Suprapubic skin (tissue), 4 donors: Measurements from ENCODE around the gene RPF1. TPM values are rescaled to one million over a fixed set of nuclear protein-coding genes. Genes with fewer than 3 reads are reported as not detected.

Source experiments
- DNase-seq, 2 donors: peaks; one replicate each; pipeline ENCODE4 v3.0.0-alpha.2; 2019; ENCODE audit warnings: low spot score in 2 of 2
- H3K27ac ChIP-seq: fragments of 200-600 bp; sonication (generic); one replicate; pipeline ENCODE4 v1.5.1; 2019
- H3K27me3 ChIP-seq: fragments of 200-600 bp; sonication (generic); one replicate; pipeline ENCODE4 v1.5.1; 2019
- H3K36me3 ChIP-seq: fragments of 200-600 bp; sonication (generic); one replicate; pipeline ENCODE4 v1.5.1; 2019
- H3K4me1 ChIP-seq: fragments of 200-600 bp; sonication (generic); one replicate; pipeline ENCODE4 v1.5.1; 2019
- H3K4me3 ChIP-seq: fragments of 200-600 bp; sonication (generic); one replicate; pipeline ENCODE4 v1.5.1; 2019; ENCODE audit warnings: mild to moderate bottlenecking
- H3K9me3 ChIP-seq: fragments of 200-600 bp; sonication (generic); one replicate; pipeline ENCODE4 v1.5.1; 2019
- EP300 ChIP-seq: sonication (generic); formaldehyde crosslinking; IDR thresholded peaks from one replicate; pipeline ENCODE4 v1.6.1; 2017; ENCODE audit warnings: antibody characterized with exemption
- POLR2A ChIP-seq, 2 donors: fragments of 450-650 bp; IDR thresholded peaks; one replicate each; pipeline ENCODE4 v1.6.1; 2017; ENCODE audit warnings: antibody characterized with exemption in 2 of 2, mild to moderate bottlenecking in 2 of 2, moderate library complexity in 2 of 2
- POLR2AphosphoS5 ChIP-seq, 3 donors: sonication (generic); formaldehyde crosslinking; IDR thresholded peaks; one replicate each; pipeline ENCODE4 v1.6.1; 2017; ENCODE audit warnings: antibody characterized with exemption in 3 of 3
- WGBS: methylation state at CpG from one replicate; pipeline ENCODE4 v1.1.5; 2018; 5-methylcytosine and 5-hydroxymethylcytosine counted together
- total RNA-seq, 4 donors: library from RNA; depleted of rRNA; stranded (reverse); fragments of >200 nt; gene quantifications; one replicate each; pipeline ENCODE4 v1.1.0, GENCODE V29; 2016
- TF ChIP-seq, protein P1 (sequence below), 2 donors: fragments of 200-600 bp in 1 of 2; fragments of 450-650 bp in 1 of 2; sonication (generic) in 1 of 2; IDR thresholded peaks; one replicate each; pipeline ENCODE4 v1.5.1; 2016 to 2019; ENCODE audit warnings: antibody characterized with exemption in 2 of 2, mild to moderate bottlenecking in 1 of 2, moderate library complexity in 1 of 2

The RPF1 gene
- total RNA-seq, 4 donors from 2014 or later, result 26.0 to 42.2 (median 39.1) TPM

DNA sequence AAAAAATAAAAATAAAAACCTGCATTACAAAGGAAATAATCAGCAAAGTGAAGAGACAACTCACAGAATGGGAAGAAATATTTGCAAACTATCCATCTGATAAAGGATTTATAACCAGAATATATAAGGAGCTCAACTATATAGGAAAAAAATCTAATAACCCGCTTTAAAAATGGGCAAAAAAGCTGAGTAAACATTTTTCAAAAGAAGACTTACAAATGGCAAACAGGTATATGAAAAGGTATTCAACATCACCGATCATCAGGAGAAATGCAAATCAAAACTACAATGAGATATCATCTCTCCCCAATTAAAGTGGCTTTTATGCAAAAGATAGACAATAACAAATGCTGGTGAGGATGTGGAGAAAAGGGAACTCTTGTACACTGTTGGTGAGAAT is 31.1 kb downstream of the RPF1 start:
- H3K4me1 ChIP-seq, result peaks cover 5% of the 10 kb centered on the region
- H3K4me3 ChIP-seq, result no peak overlapping the region
- no peak for DNase-seq
- H3K36me3 ChIP-seq, result no peaks in the 10 kb centered on the region
- WGBS, result 67% methylated on average over 2 of the region's 2 CpGs
- H3K27ac ChIP-seq, result no peak overlapping the region
- peaks cover 7% of the 10 kb centered on the region for H3K9me3 ChIP-seq
- no peak for TF ChIP-seq EP300
- no peak for TF ChIP-seq POLR2AphosphoS5 (IDR thresholded peaks at IDR 0.05)
- TF ChIP-seq, protein P1, sequence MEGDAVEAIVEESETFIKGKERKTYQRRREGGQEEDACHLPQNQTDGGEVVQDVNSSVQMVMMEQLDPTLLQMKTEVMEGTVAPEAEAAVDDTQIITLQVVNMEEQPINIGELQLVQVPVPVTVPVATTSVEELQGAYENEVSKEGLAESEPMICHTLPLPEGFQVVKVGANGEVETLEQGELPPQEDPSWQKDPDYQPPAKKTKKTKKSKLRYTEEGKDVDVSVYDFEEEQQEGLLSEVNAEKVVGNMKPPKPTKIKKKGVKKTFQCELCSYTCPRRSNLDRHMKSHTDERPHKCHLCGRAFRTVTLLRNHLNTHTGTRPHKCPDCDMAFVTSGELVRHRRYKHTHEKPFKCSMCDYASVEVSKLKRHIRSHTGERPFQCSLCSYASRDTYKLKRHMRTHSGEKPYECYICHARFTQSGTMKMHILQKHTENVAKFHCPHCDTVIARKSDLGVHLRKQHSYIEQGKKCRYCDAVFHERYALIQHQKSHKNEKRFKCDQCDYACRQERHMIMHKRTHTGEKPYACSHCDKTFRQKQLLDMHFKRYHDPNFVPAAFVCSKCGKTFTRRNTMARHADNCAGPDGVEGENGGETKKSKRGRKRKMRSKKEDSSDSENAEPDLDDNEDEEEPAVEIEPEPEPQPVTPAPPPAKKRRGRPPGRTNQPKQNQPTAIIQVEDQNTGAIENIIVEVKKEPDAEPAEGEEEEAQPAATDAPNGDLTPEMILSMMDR (IDR thresholded peaks at IDR 0.05), result no peak
- TF ChIP-seq POLR2A (IDR thresholded peaks at IDR 0.05), result no peak
- H3K27me3 ChIP-seq, result no peaks in the 10 kb centered on the region

DNA sequence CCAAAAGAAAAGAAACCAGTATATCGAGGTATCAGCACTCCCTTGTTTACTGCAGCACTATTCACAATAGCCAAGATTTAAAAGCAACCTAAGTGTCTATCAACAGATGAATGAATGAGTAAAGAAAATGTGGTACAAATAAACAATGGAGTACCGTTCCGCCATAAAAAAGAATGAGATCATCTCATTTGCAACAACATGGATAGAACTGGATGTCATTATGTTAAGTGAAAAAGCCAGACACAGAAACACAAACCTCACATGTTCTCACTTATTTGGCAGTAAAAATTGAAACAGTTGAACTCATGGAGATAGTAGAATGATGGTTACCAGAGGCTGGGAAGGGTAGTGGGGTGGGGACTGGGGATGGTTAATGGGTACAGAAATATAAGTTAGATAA is 31.6 kb downstream of the RPF1 start:
- DNase-seq, result no peak
- peaks cover 5% of the 10 kb centered on the region for H3K4me1 ChIP-seq
- peaks cover 7% of the 10 kb centered on the region for H3K9me3 ChIP-seq

DNA sequence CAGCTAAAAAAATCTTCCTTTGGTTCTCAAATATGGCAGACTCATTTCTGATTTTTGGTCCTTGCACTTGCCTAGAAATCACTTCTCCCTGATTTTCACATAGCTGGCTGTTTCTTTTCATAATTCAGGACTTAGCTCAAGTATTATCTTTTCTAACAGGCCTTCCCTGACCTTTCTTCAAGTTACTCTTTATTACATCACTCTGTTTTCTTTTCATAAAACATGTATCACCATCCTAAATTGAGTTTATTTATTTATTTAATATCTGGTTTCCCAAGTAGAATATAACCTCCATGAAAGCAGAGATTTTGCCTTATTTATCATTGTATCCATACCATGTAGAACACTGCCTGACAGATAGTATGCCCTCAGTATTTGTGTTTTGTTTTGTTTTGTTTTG is 45.5 kb downstream of the RPF1 start:
- H3K9me3 ChIP-seq, result no peaks in the 10 kb centered on the region
- DNase-seq, result no peak
- H3K36me3 ChIP-seq, result no peaks in the 10 kb centered on the region
- no peaks in the 10 kb centered on the region for H3K4me1 ChIP-seq
- no peaks in the 10 kb centered on the region for H3K27me3 ChIP-seq
- H3K4me3 ChIP-seq, result no peak overlapping the region
- no peak overlapping the region for H3K27ac ChIP-seq
- TF ChIP-seq, protein P1 (IDR thresholded peaks at IDR 0.05), result no peak
- TF ChIP-seq EP300 (no peak), POLR2AphosphoS5 (IDR thresholded peaks at IDR 0.05) (no peak), POLR2A (IDR thresholded peaks at IDR 0.05) (no peak)

More for the DNA sequence above, 31.6 kb downstream of the RPF1 start:
- TF ChIP-seq, protein P1 (IDR thresholded peaks at IDR 0.05), result no peak
- TF ChIP-seq EP300 (no peak), POLR2A (IDR thresholded peaks at IDR 0.05) (no peak), POLR2AphosphoS5 (IDR thresholded peaks at IDR 0.05) (no peak)
- Histone ChIP-seq H3K36me3 (no peaks in the 10 kb centered on the region), H3K27ac (no peak overlapping the region), H3K4me3 (no peak overlapping the region), H3K27me3 (no peaks in the 10 kb centered on the region)
- 75% methylated on average over 3 of the region's 3 CpGs for WGBS

DNA sequence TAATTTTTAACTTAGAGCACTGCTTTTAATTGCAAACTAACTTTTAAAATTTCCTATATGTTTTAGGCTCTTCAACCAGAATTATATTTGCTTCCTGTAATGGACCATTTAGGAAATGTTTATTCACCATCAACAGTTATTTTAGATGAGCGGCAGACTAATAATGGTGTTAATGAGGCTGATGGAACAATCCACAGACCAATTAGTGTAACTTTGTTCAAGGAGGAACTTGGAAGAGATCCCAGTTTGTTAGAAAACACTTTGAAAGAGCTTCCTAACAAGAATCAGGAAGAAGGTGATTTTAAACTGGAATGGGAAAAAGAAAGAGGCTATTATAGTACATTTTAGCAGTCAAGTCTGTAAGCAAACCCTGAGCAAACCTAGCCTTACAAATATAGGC is 46.7 kb downstream of the RPF1 start:
- Histone ChIP-seq H3K9me3 (no peaks in the 10 kb centered on the region), H3K27me3 (no peaks in the 10 kb centered on the region), H3K27ac (no peak overlapping the region), H3K4me1 (no peaks in the 10 kb centered on the region), H3K36me3 (no peaks in the 10 kb centered on the region), H3K4me3 (no peak overlapping the region)
- WGBS, result 86% methylated on average over 1 of the region's 1 CpG
- DNase-seq, result no peak
- TF ChIP-seq EP300 (no peak), POLR2A (IDR thresholded peaks at IDR 0.05) (no peak), POLR2AphosphoS5 (IDR thresholded peaks at IDR 0.05) (no peak)
- TF ChIP-seq, protein P1 (IDR thresholded peaks at IDR 0.05), result no peak

DNA sequence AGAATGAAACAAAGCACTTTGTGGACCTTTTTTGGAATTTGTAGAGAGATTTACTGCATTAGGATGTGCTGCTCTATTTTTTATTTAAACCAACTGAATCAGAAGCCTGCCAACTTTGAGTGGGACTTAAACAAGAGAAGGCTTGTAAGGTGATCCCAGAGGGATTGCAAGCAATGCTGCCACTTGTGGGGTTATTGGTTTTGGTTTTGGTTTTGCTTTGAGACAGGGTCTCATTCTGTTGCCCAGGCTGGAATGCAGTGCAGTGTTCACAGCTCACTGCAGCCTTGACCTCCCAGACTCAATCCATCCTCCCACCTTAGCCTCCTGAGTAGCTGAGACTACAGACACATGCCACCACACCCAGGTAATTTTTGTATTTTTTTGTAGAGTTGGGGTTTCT is 59.5 kb downstream of the RPF1 start:
- H3K9me3 ChIP-seq, result no peaks in the 10 kb centered on the region
- no peak for DNase-seq
- H3K36me3 ChIP-seq, result peaks cover 5% of the 10 kb centered on the region
- no peaks in the 10 kb centered on the region for H3K27me3 ChIP-seq
- no peaks in the 10 kb centered on the region for H3K4me1 ChIP-seq
- no peak overlapping the region for H3K27ac ChIP-seq
- no peak for TF ChIP-seq EP300
- TF ChIP-seq, protein P1 (IDR thresholded peaks at IDR 0.05), result no peak
- TF ChIP-seq POLR2AphosphoS5 (IDR thresholded peaks at IDR 0.05), result no peak
- no peak overlapping the region for H3K4me3 ChIP-seq
